HG03378 (cell line): ENCODE results near the gene COL16A1.

ENCODE experiments used
- ATAC-seq: cut with Tn5 transposase; IDR thresholded peaks from one replicate; pipeline ENCODE4 v1.9.1; 2021; ENCODE audit warnings: mild to moderate bottlenecking, moderate library complexity; ENCODE audit not compliant: unreplicated experiment

COL16A1 gene

GRCh38 chr1:31689379-31689778, 14.4 kb downstream of the COL16A1 start:
- no peak for ATAC-seq

- no peak for ATAC-seq
These were observed 15.4 kb downstream of the COL16A1 start for GRCh38 chr1:31688233-31688918.

- ATAC-seq: no peak
These were observed 16.2 kb downstream of the COL16A1 start for GRCh38 chr1:31687601-31688000.

- no peak for ATAC-seq
These were observed 18.0 kb downstream of the COL16A1 start for GRCh38 chr1:31685795-31686194.

GRCh38 chr1:31683997-31684396, 19.8 kb downstream of the COL16A1 start:
- no peak for ATAC-seq

- ATAC-seq: no peak
These were observed 22.4 kb downstream of the COL16A1 start for GRCh38 chr1:31681415-31681814.

GRCh38 chr1:31679676-31680230, 24.1 kb downstream of the COL16A1 start:
- ATAC-seq: no peak

GRCh38 chr1:31679091-31679490, 24.7 kb downstream of the COL16A1 start:
- no peak for ATAC-seq

- no peak for ATAC-seq
These were observed 25.1 kb downstream of the COL16A1 start for GRCh38 chr1:31678681-31679080.

GRCh38 chr1:31677949-31678348, 25.9 kb downstream of the COL16A1 start:
- no peak for ATAC-seq

GRCh38 chr1:31677401-31677800, 26.4 kb downstream of the COL16A1 start:
- no peak for ATAC-seq

GRCh38 chr1:31675756-31676155, 28.1 kb downstream of the COL16A1 start:
- ATAC-seq: no peak

GRCh38 chr1:31675161-31675560, 28.7 kb downstream of the COL16A1 start:
- ATAC-seq: no peak

- no peak for ATAC-seq
These were observed 29.2 kb downstream of the COL16A1 start for GRCh38 chr1:31674626-31675025.

- ATAC-seq: no peak
These were observed 30.4 kb downstream of the COL16A1 start for GRCh38 chr1:31673433-31673832.

- ATAC-seq: no peak
These were observed 30.8 kb downstream of the COL16A1 start for GRCh38 chr1:31672986-31673385.

- no peak for ATAC-seq
These were observed 32.1 kb downstream of the COL16A1 start for GRCh38 chr1:31671561-31672201.

GRCh38 chr1:31671147-31671546, 32.7 kb downstream of the COL16A1 start:
- ATAC-seq: no peak

GRCh38 chr1:31670593-31670964, 33.2 kb downstream of the COL16A1 start:
- no peak for ATAC-seq

GRCh38 chr1:31669786-31670592, 33.8 kb downstream of the COL16A1 start:
- ATAC-seq: no peak

GRCh38 chr1:31669433-31669785, 34.4 kb downstream of the COL16A1 start:
- no peak for ATAC-seq
